ENCODE results near the gene SART3.
A peak's percentile ranks its signal among the peaks of the same experiment; 100 is the strongest.

The SART3 gene

DNA sequence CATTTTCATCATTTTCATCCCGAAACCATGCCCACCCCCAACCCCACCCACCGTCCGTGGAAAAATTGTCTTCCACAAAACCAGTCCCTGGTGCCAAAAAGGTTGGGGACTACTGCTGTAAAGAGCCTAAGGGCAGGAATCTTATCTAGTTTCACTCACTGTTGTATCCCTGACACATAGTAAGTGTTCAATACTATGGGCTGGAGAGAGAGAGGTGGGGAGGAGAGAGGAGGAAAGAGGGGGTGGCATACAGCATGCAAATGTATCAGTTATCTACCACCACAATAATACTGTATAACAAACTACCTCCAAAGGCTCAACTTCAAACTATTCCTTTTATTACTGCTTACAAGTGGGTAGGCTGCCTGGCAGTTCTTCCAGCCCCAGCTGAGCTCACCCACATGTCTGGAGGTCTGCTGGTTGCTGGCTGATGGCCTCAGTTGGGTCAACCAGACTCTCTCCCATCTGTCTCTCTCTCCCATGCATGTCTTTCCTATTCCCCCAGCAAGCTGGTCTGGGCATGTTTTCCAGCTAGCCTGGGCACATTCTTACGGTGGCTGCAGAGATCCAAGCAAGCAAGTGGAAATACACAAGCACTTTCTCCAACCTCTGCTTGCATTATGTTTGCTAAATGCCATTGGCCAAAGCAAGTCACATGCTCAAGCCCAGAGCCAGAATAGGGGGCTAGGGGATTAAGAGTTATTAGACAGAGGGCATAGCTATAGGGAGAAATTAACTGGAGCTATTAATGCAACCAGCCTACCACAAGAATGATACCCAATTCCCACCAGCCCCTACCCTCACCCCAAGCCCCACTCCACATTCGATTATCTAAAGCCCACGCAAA is 77.5 kb downstream of the SART3 start:
- DNase-seq = no peak

DNA sequence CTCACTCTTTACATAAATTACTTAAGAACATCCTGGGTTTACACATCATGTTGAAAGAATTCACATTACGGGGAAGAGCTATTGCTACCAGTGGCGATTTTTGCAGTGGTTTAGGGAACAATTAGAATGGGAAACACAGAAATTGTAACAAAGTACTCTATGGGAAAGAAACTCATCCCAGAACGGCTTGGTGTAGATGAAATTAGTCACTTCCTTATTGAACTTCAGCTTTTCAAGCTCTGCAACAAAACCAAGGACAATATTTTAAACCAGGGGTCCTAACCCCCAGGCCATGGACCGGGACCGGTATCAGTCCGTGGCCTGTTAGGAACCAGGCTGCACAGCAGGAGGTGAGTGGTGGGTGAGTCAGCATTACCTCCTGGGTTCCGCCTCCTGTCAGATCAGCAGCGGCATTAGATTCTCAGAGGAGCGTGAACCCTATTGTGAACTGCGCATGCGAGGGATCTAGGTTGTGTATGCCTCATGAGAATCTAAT is 78.2 kb downstream of the SART3 start:
- no peak for DNase-seq

DNA sequence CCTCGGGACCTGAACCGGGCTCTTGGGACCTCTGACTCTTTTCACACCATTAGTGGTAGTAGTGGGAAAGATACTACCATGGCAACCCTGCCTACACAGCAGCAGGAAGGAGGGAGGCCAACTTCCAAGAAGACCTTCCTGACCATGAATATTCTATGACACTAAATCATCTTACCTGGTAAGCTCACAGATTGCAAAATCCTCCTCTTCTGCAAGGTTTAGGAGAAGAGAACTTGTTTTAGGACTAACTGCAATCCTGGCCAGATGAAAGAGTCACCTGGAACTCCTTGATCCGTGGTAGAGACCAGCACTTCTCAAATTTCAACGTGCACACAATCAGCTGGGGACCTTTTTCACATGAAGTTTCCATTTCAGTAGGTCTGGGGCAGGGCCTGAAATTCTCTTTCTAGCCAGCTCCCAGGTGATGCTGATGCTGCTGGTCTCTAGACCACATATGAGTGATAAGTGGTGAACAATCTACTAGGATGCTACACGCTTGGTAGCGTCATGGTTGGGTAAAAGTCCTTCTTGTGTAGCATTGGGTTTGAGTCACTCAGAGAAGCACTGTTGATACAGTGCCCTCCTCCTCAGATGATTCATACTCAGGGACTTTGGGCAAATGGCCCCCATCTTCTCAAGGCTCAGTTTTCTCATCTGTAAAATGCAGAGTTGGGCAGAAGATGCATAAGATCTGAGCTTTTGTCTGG is 81.5 kb downstream of the SART3 start:
- no peak for DNase-seq

DNA sequence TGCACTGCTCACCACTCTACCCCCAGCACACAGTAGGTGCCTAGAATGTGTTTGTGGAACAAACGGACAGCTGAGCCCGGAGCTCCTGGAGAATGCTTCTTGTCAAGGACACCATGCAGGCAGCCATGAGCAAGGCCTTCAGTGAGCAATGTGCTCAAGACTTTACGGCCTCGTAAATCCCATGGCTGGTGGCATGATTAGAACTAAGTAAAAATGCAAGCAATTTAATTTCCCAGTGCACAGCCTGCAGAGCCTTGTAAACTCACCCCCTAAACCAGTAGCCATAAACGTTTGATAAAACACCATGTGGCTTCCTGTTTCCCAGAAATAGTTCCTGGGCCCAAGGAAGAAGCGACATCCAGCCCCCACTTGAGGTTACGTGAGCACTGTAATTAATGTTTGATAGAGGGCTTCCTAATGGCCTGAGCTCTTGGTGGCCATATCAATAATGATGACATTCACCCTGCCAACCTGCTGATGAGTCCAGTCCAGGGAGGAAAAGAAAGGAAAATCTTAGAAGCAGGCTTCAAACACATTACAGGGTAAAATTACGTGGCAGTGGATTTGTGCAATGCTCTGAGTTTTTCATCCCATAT is 82.3 kb downstream of the SART3 start:
- DNase-seq = no peak

DNA sequence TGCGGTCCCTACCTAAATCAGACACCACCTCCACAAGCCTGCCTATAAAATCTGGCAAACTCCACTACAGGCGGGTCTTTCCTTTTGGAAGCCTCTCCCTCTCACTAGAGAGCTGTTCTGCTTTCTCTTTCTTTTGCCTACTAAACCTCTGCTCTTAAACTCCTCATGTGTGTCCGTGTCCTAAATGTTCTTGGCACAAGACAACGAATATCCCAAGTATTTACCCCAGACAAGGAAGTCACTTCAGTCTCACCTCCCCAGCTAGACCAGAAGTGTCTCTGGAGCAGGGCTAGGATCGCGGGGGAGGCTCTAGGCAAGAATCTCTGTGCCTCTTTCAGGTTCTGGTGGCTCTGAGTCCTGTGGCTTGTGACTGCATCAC is 83.1 kb downstream of the SART3 start:
- DNase-seq = no peak

DNA sequence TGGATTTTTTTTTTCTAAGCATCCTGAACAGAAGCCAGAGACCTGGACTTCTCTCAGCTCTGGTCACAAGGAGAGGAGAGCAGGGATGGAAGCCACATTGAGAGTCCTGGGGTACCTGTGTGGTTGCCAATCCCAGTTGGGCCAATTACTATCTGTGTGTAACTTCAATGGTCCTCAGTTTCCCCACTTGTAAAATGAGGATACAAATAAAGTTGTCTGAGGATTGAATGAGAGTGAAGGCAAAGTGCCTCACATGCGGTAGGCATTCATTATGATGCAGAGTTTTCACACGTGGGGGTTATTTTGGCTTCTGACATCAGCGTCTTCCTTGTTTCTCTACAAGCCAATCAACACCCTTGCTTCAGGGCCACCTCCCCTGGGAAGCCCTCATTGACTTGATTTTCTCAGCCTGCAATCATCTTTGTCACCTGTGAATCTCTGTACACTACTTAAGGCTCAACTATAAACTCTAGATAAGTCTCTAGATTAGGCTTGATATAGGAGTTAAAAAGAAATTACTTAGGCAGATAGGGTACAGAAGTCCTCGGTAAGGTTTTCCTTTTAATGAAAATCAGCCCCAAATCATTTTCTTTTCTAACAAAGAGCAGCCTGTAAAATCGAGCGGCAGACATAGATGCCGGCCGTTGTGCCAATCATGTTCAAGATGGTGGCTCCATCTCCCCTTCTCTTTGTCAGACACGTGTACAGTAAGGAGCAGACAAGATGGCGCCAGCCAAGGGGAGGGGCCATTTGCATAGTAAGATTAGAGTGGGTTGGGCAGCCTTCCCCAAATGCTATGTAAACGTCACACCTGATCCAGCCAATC is 83.7 kb downstream of the SART3 start:
- peak; percentile 33 for DNase-seq

DNA sequence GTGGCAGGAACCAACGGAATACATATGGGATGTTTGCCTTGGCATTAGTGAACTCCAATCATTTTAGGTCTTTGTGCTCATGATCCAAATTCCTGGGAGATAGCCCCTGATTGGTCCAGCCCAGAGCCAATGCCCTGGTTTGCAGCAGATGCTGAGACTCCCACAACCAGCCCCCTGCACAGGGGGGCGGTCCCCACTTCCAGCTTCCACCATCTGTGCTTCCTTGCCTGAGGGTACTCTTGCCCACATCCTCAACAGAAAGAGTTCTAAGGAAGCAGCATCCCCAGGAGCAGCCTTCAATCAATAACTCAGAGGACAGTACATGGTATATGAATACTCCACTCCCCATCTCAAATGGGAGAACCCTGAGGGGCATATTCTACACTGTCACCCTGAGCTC is 85.6 kb downstream of the SART3 start:
- no peak for DNase-seq

DNA sequence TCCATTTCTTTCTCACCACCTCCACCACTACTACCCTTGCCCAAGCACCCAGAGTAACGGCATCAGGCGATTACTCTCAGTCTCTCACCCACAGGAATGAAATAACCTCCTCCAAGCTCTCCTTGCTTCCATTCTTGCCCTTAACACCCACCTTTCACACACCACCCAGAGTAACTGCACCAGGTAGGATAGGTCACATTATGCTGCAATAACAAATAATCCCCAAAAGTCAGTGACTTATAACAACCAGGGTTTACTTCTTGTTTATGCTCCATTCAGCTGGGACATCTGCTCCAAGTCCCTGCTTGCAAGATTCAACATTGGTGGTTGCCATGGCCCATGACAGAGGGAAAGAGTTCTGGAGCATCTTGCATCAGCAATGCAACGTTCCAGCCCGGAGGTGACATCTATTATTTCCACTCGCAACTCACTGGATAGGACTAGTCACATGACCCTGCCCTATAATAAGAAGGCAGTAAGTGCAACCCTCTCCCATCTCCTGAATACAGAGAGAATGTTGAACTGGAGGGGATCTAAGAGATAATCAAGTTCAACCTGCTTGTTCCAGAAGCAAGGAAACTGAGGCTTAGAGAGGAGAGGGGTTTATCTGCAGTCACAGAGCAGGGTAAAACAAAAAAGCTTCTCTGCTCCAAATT is 87.4 kb downstream of the SART3 start:
- DNase-seq = no peak
